AG08396 (cell line): ENCODE data around the gene CD79A.
A peak's percentile ranks its signal among the peaks of the same experiment; 100 is the strongest.
"Not testable (repeated sequence)": the region's sequence is repeated elsewhere in the genome, so short reads cannot be mapped to it uniquely, and the experiment has no call there.

Experiments
- DNase-seq: peaks from one replicate; pipeline ENCODE4 v3.0.0; 2012; ENCODE audit warnings: low spot score, mixed read lengths

The CD79A gene

DNA sequence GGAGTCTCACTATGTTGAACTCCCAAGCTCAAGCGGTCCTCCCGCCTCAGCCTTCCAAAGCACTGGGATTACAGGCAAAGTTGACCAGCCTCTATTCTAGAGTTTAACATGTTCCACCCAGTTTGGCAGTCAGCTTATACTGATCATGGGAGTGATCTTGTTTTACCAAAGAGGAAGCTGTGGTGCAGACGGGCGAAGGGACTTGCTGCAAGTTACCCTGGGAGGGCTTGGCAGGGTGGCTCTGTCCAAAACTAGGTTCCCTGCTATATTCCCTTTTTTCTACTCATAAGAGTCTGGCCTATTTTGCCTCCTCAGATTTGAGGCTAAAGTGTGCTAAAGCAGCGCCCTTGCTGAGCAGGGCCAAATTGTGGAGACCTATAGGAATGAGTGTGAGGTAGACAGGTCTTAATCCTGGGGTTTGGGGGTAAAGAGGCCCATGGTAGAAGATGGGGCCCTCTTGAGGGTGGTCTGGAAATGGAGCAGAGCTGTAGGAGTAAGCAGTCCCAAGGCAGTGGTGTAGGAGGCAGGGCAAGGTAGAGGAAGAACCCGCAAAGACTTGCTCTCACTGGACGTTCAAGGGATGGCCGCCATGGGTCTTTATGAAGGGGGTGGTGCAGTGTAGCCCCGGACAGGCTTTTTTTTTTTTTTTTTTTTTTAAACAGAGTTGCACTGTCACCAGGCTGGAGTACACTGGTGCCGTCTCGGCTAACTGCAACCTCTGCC is 13.7 kb upstream of the CD79A start:
- DNase-seq: no peak

DNA sequence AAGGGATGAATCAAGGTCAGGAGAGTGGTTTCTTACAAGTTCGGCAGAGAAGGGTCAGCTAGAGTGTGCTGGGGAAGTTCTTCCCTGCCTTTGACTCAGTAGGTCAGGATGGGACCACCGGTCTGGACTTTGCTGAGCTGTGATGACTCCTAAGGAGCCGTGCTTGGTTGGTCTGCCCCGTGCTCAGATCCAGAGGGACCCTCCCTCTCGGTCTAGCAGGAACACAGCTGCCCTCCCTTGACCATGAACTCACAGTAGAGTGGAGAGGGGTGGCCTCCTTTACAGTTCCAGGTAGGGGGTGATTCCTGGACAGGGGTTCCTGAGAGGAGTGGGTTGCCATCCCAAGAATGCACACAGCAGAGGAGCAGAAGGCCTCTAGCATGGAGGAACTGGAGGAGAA is 12.7 kb upstream of the CD79A start:
- DNase-seq: no peak

DNA sequence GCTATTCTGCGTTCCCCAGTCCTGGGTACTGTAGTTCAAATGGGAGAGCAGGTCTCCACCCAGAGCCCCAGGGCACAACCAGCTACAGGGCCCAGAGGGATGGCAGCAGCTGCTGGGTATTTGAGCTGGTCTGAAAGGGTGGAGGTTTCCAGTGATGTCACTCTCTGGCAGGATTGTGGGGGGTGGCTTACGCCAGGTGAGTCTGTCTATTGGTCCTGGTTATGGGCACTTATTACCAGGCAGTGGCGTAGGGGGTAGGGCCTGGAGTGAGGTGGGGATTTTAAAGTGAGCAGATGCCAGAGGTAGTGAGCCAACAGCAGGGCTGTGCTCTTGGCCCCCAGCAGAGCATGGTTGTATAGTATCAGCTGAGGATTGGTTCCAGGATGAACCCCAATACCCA is 10.8 kb upstream of the CD79A start:
- DNase-seq: no peak

DNA sequence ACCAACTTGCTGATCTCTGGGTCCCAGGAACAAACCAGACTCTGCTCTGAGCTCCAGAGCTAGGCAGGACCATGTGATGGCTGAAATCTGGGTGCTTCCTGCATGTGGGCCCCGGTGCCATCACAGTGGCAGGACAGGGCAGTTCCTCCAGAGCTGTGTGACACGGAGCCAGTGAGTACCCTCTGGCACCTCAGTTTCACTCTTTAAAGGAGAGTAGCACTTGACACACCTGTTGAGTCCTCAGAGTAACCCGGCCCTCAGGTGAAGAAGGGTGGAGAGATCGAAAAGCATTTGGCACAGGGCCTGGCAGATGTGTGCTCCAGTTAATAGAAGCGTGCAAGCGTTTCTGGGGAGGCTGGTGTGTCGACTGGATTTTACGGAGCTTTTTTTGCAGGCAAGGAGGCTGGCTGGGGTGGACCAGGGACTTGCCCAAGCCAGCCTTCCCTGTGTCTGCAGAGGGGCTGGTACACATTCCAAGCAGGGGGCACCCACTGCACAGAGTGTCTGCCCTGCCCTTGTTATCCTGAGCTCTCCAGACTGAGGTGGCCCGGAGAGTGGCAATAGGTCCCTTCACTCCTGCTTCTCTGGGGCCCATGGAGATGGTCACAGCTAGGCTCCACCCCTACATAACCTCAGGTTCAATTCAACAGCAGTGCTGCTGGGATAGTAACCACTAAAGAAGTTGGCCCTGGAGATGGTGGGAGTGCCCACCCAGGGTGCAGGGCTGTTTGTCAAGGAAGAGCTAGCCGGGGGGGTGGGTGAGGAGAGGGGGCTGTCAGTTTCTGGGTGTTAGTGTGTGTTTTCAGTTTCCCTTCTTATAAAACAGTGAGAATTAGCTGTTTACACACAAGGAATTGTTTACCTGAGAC is 8.7 kb upstream of the CD79A start:
- no peak for DNase-seq

DNA sequence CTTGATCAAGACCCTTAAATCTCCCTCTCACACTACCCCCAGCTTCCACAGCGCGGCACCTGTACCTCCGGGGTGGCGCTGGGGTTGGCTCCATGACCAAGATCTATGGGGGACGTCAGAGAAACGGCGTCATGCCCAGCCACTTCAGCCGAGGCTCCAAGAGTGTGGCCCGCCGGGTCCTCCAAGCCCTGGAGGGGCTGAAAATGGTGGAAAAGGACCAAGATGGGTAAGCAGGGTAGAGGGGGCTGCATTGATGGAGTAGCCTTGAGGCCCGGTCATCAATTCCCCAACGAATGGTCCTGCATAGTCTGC is 8.1 kb upstream of the CD79A start:
- DNase-seq: no peak

DNA sequence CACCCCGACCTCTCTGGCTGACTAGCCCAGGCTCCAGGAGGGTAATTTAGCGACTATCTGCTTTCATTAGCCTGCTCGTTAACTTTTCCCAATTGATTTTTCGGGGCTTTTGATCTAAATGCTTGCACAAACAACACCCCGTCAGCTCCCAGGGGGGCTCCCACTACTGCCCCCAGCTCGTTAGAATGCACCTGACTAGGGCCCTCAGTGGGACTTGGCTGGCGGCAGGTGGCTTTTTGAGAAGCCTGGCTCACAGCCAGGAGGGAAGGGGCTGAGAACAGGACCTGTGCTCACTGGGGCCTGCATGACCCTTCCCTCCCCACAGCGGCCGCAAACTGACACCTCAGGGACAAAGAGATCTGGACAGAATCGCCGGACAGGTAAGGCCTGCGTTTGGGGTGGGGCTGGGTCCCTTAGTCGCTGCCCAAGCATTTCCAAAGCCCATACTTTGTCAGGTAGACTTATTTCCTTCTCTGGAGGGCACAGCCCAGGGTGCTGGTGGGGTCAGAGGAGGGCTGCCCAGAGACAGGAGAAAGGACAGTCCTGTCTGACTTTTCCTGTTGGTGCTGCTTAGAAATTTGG is 7.6 kb upstream of the CD79A start:
- DNase-seq: no peak

DNA sequence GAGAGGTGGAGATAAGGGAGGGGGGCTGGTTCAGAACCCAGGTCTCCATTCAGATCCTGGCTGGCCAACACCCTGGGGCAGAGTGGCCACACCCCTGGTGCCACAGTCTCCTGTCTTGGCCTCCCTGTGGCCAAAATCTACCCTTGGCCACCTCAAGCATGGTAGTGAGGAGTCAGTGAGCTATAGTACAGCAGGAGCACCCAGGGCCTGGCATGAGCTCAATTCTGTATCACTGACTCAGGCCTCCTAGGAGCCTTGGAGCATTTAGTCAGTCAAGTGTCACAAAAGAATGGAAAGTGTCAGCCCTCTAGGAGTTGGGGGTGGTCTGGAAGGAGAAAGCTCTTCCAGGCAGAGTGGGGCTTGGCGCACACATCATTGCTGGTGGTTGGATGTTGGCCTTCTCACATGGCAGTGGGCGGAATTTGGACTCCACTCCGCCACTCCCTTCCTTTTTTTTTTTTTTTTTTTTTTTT is 6.6 kb upstream of the CD79A start:
- peak; percentile 49 for DNase-seq

DNA sequence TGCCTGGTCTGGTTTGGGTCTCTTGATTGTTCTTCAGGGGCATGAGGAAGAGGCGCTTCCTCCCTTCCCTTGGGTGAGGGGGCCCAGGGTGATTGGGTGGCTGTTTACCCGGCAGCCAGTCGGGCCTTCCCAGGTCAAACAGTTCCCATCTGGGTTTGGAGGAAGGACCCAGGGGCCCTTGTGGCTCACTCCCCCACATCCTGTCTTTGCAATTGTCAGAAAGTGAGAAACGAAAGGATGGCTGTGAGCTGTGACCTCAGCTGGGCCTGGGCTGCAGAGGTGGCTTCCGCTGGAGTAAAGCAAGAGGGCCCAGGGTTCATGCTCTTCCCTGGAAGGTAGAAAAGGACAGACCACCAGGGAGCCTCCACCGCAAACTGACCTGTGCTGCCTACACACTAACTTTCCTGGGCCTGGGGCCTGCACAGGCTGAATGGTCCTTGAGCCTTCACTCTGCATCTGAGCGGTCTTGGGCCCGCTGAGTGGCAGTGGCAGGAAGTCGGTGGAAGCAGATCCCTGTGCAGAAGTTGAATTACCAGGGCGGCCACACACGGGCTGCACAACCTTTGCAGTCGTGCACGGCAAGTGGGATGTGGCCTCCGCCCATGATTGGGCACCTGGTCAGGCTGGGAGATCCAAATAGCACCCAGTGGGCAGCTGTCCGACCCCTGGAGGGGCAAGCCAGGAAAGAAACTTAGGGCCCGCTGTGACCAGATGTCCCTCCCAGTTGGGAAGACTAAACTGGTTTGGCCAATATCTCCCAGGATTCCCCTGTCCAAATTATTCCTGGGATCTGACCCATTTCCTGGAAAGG is 5.3 kb upstream of the CD79A start:
- no peak for DNase-seq

DNA sequence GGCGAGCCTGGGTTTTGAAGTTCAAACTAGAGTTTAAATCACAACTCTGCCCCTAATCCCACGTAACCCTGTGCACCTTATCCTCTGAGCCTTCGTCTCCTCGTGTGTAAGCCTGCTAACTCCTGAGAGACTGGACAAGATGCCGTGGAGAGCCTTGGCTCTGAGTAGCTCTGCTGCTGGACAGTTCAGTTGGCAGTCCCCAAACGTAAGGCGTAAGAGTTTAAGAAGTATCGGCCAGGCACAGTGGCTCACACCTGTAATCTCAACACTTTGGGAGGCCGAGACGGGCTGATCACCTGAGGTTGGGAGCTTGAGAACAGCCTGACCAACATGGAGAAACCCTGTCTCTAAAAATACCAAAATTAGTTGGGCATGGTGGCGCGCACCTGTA is 4.7 kb upstream of the CD79A start:
- no peak for DNase-seq

DNA sequence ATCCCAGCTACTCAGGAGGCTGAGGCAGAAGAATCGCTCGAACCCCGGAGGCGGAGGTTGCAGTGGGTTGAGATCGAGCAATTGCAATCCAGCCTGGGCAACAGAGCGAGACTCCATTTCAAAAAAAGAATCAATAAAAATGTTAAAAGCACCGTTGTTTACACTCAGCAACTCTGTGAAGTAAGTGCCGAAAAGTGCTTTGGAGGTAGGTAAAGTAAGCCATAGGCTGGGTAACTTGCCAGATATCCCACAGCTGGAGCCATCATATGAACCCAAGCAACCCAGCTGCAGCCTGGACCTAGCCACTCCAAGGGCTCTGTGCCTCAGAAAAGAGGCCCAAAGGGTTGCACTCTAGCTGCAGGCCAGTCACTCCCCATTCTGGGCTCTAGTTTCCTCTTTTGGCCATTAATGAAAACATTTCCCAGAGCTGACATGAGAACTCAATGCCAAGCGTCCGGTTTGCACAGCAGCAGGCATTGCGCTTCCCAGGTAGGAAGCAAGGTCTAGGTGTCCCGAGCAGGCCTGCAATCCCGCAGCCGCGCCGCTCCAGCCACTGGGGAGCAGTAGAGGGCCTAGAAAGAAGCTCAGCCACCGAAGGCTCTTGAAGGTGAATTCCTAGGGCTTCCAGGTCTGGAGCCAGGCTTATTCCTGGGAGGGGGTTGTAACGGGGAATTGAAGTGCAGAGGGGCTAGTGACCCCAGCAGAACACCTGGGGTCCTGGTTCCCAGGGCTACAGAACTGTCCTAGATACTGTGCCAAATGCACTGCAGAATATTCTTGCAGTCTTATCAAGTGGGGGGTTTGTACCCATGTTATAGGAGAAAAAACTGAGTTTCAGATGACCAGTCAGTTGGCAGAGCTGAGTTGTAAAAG is 4.1 kb upstream of the CD79A start:
- no peak for DNase-seq

DNA sequence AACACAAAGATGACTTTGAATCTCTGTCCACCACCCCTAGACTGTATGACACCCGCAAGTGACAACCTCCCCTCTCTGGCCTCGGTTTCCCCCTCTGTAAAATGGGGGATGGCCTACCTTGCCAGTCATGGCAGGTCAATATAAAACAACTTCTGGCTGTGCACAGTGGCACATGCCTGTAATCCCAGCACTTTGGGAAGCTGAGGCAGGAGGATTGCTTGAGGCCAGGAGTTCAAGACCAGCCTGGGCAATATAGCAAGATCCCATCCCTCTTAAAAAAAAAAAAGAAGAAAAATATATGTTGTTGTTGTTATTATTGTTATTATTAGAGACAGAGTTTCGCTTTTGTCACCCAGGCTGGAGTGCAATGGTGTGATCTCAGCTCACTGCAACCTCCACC is 1.1 kb upstream of the CD79A start:
- DNase-seq: not testable (repeated sequence)

DNA sequence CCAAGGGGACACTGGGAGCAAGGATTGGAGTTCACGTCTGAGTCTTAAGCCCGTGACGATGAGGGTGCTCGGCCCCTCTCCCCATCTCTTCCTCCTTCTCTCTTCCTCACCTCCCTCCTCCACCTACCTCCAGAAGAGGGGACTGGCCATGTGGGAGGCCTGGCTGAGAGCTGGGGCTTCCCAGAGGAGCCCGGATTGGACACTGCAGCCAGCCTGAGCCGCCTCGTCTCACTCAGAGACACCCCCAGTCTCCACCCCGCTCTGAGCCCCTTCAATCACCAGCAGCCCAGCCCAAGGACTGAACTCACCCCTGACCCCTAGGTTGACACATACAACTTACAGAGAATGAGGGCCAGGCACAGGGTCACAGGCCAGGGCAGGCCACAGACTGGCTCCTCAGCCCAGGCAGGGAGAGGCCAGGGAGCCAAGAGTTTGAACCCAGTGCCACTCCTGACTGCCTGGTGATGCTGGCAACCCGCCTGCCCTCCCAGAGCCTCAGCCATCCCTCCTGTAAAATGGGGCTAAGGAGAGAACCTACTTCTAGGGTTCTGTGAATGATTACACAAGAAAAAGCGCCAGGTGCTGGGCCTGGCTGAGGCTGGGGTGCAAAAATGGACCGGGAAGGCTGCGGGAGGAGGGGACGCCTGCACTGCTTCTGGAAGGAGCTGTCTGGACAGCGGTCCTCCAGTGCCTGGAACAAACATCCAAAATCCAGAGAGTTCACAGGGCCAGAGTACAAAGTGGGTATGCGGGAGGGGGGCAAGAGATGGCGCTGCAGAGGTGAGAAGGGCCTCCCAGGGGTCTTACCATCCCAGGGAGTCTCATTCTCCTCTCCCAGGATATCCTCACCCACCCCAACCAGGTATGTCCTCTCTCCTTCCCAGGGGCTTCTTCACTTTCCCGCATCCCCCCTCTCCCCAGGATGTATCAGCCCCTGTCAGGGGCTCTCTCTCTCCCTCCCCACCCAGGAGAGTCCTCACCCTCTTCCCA is 1.1 kb downstream of the CD79A start:
- no peak for DNase-seq

DNA sequence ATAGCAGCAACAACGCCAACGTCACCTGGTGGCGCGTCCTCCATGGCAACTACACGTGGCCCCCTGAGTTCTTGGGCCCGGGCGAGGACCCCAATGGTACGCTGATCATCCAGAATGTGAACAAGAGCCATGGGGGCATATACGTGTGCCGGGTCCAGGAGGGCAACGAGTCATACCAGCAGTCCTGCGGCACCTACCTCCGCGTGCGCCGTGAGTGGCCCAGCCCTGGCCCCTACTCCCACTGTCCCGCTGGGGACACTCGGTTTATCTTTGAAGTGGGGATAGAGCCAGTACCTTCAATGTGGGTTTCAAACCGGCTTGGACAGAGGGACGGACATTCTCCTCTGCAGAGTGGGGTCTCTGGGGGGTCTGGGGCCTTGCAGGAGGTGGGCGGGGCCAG is 2.0 kb downstream of the CD79A start:
- DNase-seq: no peak

DNA sequence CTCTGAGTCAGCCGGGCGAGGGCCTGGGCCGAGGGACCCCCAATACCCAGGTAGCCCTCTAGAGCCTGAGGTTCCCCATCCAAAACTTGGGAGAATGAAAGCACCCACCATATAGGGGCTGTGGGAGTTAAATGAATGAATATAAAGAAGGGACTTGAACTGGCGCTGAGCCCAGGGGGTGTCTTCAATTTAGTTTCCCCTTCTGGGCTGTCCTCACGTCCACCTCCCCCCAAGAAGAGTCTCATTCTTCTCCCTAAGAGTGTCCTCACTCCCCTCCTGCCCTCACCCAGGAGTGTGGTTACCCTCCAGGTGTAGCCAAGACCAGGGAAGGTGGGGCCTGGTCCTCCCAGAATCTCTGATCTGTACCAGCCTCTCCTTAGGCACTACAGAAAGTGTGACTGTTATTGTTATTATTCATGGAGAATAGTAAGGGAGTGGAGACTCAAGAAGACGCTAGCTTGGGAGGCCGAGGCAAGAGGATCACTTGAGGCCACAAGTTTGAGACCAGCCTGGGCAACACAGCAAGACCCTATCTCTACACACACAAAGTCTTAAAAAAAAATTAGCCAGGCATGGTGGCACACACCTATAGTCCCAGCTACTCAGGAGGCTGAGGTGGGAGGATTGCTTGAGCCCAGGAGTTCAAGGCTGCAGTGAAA is 2.7 kb downstream of the CD79A start:
- no peak for DNase-seq

DNA sequence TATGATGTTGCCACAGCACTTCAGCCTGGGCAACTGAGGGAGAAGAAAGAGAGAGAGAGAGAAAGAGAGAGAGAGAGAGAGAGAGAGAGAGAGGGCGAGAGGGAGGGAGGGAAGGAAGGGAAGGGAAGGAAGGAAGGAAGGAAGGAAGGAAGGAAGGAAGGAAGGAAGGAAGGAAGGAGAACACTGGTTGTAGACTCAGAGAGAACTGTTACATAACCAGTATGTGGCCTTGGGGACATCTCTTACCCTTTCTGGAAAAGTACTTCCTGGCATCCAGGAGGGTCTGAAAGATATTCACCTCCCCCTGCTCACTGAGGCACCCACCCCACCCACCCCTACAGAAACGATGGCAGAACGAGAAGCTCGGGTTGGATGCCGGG is 3.2 kb downstream of the CD79A start:
- DNase-seq: no peak

DNA sequence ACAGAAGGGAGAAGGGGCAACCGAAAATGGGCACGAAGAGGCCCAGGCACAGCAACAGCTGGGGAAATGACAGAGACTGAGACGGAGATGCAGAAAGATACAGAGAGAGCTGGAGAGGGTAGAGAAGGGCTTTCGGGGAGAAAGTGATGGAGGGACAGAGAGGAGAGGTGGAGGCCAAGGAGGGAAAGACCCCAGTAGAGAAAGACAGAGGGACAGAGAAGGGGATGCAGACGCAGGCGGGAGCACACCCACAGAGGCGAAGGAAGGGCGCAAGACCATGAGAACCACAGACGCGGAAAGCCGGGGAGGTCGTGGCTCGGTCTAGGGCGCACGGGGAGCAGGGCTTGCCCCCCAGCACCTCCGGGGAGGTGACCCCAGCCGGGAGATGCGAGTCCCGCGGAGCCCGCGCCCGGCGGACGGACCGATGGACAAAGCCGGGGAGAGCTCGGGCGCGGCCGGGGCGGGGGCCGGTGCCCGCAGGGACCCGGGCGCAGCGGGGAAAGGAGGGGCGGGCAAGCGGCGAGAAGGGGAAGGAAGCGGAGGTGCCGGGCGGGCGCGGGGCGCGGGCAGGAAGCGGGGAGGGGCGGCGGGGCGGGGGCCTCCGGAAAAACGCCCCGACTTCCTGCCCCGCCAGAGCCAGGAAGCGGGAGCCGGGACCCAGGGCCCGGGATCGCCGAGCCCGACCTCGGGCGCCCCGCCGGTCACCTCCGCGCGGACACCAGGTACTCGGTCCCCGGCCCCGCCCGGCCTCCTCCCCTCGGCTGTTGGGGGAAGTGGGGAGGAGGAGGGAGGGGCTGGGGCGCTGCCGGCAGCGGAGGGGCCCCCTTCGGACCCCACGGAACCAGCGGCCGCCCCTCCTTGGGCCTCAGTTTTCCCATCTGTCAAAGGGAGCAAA is 5.7 kb downstream of the CD79A start, which contains the start of gene ARHGEF1:
TSS of gene ARHGEF1 (plus strand) at position 617 of the 895 bp plus-strand sequence. CDS start 4,899 bp downstream, outside the sequence.
- DNase-seq: peak; percentile 63

DNA sequence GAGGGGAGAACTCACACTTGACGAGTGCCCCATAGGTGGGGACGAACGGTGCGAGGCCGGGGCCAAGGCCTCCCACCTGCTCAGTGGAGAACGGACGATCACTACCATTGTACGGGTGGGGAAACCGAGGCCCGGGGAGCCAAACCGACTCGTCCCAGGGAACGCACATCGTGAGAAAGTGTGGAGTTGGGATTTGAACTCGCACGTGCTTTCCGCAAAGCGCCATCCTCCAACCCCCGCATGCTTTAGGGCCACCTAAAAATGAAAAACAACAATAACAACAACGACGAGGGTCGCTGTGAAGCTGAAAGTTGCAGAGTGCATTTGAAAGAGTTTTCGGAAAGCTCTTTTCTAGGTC is 6.4 kb downstream of the CD79A start:
- no peak for DNase-seq
